Dendritic cell treated with granulocyte-macrophage colony-stimulating factor and Interleukin-4, amounts not matched to agents 40 ng/mL and 50 ng/mL, for 4 days (primary cell): Measurements from ENCODE around the gene OGDH.

ENCODE experiments used
- H3K27ac Mint-ChIP-seq: one replicate; pipeline ENCODE4 v1.8.0; 2022; ENCODE audit warnings: mild to moderate bottlenecking, mixed read lengths
- H3K27me3 Mint-ChIP-seq: one replicate; pipeline ENCODE4 v1.8.0; 2022; ENCODE audit warnings: mild to moderate bottlenecking, mixed read lengths
- H3K36me3 Mint-ChIP-seq: one replicate; pipeline ENCODE4 v1.8.0; 2022; ENCODE audit warnings: low read depth, mixed read lengths
- H3K4me1 Mint-ChIP-seq: one replicate; pipeline ENCODE4 v1.8.0; 2022; ENCODE audit warnings: low read depth, mixed read lengths
- H3K4me3 Mint-ChIP-seq: one replicate; pipeline ENCODE4 v1.8.0; 2022; ENCODE audit warnings: mild to moderate bottlenecking, moderate library complexity, mixed read lengths
- H3K9me3 Mint-ChIP-seq: one replicate; pipeline ENCODE4 v1.8.0; 2022; ENCODE audit warnings: mixed read lengths
- intact Hi-C: fragments of 100-400 bp; cut with micrococcal nuclease; formaldehyde crosslinking; loops from one replicate; pipeline ENCODE4 v1.15.0; 2022

OGDH gene

GRCh38 chr7:44568771-44569560 is 37.5 kb upstream of the OGDH start:
- intact Hi-C loops = loop anchor here (5.0 kb wide), 1 partner anchor 77 kb away; the partner anchor contains the start of gene NUDCD3
- Mint-ChIP-seq H3K27ac (no peak overlapping the region), H3K4me1 (peaks cover 39% of the 10 kb centered on the region), H3K9me3 (no peaks in the 10 kb centered on the region), H3K27me3 (no peaks in the 10 kb centered on the region), H3K36me3 (peaks cover 100% of the 10 kb centered on the region), H3K4me3 (no peak overlapping the region)

- Mint-ChIP-seq H3K9me3 (no peaks in the 10 kb centered on the region), H3K36me3 (peaks cover 96% of the 10 kb centered on the region), H3K4me1 (peaks cover 48% of the 10 kb centered on the region), H3K27me3 (no peaks in the 10 kb centered on the region), H3K4me3 (no peak overlapping the region), H3K27ac (no peak overlapping the region)
- intact Hi-C loops = loop anchor here (5.0 kb wide), 1 partner anchor 78 kb away; the partner anchor contains the start of gene NUDCD3
These were observed 36.5 kb upstream of the OGDH start for GRCh38 chr7:44569959-44570358.

- intact Hi-C loops = no loop called here
- H3K4me1 Mint-ChIP-seq = peaks cover 31% of the 10 kb centered on the region
- peak overlapping the region; percentile 84 for H3K4me3 Mint-ChIP-seq
- no peaks in the 10 kb centered on the region for H3K27me3 Mint-ChIP-seq
- peaks cover 89% of the 10 kb centered on the region for H3K36me3 Mint-ChIP-seq
- peak overlapping the region; percentile 92 for H3K27ac Mint-ChIP-seq
- H3K9me3 Mint-ChIP-seq = no peaks in the 10 kb centered on the region
These were observed 33.7 kb upstream of the OGDH start for GRCh38 chr7:44572771-44573170.

GRCh38 chr7:44573464-44574286 is 32.8 kb upstream of the OGDH start, which contains the start of gene DDX56:
DDX56 (minus strand) TSS chr7:44573908; CDS start chr7:44573895, 13 bp downstream.
- peaks cover 26% of the 10 kb centered on the region for H3K4me1 Mint-ChIP-seq

GRCh38 chr7:44574287-44574872 is 32.0 kb upstream of the OGDH start:
- Mint-ChIP-seq H3K4me1 (peaks cover 26% of the 10 kb centered on the region), H3K27me3 (no peaks in the 10 kb centered on the region), H3K27ac (peak overlapping the region; percentile 92), H3K4me3 (peak overlapping the region; percentile 84), H3K36me3 (peaks cover 89% of the 10 kb centered on the region), H3K9me3 (no peaks in the 10 kb centered on the region)
- intact Hi-C loops = no loop called here

More at GRCh38 chr7:44573464-44574286, 32.8 kb upstream of the OGDH start, which contains the start of gene DDX56:
- H3K27ac Mint-ChIP-seq = peak within 1 kb of the TSS; percentile 92
- H3K36me3 Mint-ChIP-seq = peaks cover 89% of the 10 kb centered on the region
- H3K4me3 Mint-ChIP-seq = peak within 1 kb of the TSS; percentile 84
- intact Hi-C loops = no loop called here
- no peaks in the 10 kb centered on the region for H3K27me3 Mint-ChIP-seq
- H3K9me3 Mint-ChIP-seq = no peaks in the 10 kb centered on the region

GRCh38 chr7:44575054-44575453 is 31.4 kb upstream of the OGDH start:
- Mint-ChIP-seq H3K9me3 (no peaks in the 10 kb centered on the region), H3K4me1 (peaks cover 33% of the 10 kb centered on the region), H3K27me3 (no peaks in the 10 kb centered on the region), H3K36me3 (peaks cover 89% of the 10 kb centered on the region), H3K27ac (peak overlapping the region; percentile 92), H3K4me3 (peak overlapping the region; percentile 84)
- intact Hi-C loops = no loop called here

- no peak overlapping the region for H3K27ac Mint-ChIP-seq
- H3K4me3 Mint-ChIP-seq = no peak overlapping the region
- intact Hi-C loops = no loop called here
- no peaks in the 10 kb centered on the region for H3K27me3 Mint-ChIP-seq
- H3K4me1 Mint-ChIP-seq = peaks cover 45% of the 10 kb centered on the region
- peaks cover 89% of the 10 kb centered on the region for H3K36me3 Mint-ChIP-seq
- no peaks in the 10 kb centered on the region for H3K9me3 Mint-ChIP-seq
These were observed 30.2 kb upstream of the OGDH start for GRCh38 chr7:44576228-44576627.

GRCh38 chr7:44580945-44581878 is 25.2 kb upstream of the OGDH start:
- intact Hi-C loops = no loop called here
- Mint-ChIP-seq H3K27ac (peak overlapping the region; percentile 97), H3K9me3 (no peaks in the 10 kb centered on the region), H3K4me3 (peak overlapping the region; percentile 90), H3K27me3 (peaks cover 1% of the 10 kb centered on the region), H3K4me1 (peaks cover 34% of the 10 kb centered on the region), H3K36me3 (peaks cover 60% of the 10 kb centered on the region)

- intact Hi-C loops = loop anchor here (2.0 kb wide), 2 partner anchors 215 to 265 kb away; partner anchors contain the start of gene PPIA
- Mint-ChIP-seq H3K9me3 (no peaks in the 10 kb centered on the region), H3K4me3 (peak within 1 kb of the TSS; percentile 90), H3K27me3 (peaks cover 1% of the 10 kb centered on the region), H3K36me3 (peaks cover 55% of the 10 kb centered on the region), H3K27ac (peak within 1 kb of the TSS; percentile 97), H3K4me1 (peaks cover 34% of the 10 kb centered on the region)
These were observed 24.4 kb upstream of the OGDH start, which contains the start of gene TMED4 for GRCh38 chr7:44581879-44582603. TMED4 (minus strand) TSS chr7:44582231; CDS start chr7:44582206, 25 bp downstream.

- intact Hi-C loops = loop anchor here (2.0 kb wide), 2 partner anchors 213 to 263 kb away; partner anchors contain the start of gene PPIA
- H3K36me3 Mint-ChIP-seq = peaks cover 45% of the 10 kb centered on the region
- H3K9me3 Mint-ChIP-seq = no peaks in the 10 kb centered on the region
- H3K27ac Mint-ChIP-seq = peak overlapping the region; percentile 97
- H3K4me1 Mint-ChIP-seq = peaks cover 34% of the 10 kb centered on the region
- peaks cover 1% of the 10 kb centered on the region for H3K27me3 Mint-ChIP-seq
- peak overlapping the region; percentile 90 for H3K4me3 Mint-ChIP-seq
These were observed 23.1 kb upstream of the OGDH start for GRCh38 chr7:44583146-44583865.

GRCh38 chr7:44587843-44588711 is 18.4 kb upstream of the OGDH start:
- Mint-ChIP-seq H3K4me3 (no peak overlapping the region), H3K27ac (no peak overlapping the region)
- intact Hi-C loops = loop anchor here (1.0 to 5.0 kb wide), 3 partner anchors 159 to 549 kb away; partner anchors contain the start of gene ZMIZ2

More at GRCh38 chr7:44587843-44588711, 18.4 kb upstream of the OGDH start:
- Mint-ChIP-seq H3K9me3 (no peaks in the 10 kb centered on the region), H3K36me3 (no peaks in the 10 kb centered on the region), H3K27me3 (peaks cover 8% of the 10 kb centered on the region), H3K4me1 (peaks cover 2% of the 10 kb centered on the region)
